GM18508 (cell line): ENCODE data around the gene IFFO2.
"Not testable (repeated sequence)": the region's sequence is repeated elsewhere in the genome, so short reads cannot be mapped to it uniquely, and the experiment has no call there.

Source experiments
- ATAC-seq: cut with Tn5 transposase; IDR thresholded peaks from one replicate; pipeline ENCODE4 v1.9.1; 2021; ENCODE audit warnings: moderate number of reproducible peaks; ENCODE audit not compliant: insufficient read depth, unreplicated experiment

Gene IFFO2

DNA sequence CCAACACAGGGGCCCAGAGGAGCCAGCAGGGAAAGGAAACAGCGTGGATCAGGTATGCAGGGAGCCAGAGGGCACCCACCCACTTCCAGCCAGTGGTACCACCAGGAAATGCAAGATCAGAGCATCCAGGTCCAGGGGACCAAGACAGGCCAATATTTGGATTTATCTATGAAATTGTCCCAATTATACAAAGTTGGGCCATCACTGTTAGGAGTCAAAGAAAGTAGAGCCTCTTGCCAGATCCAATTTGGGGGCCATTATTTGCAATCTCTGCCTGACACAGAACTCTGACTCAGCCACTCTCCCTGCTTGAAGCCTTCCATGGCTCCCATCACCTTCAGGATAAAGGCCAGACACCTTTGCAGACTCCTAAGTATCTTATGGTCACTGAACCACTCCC lies 75.9 kb downstream of the IFFO2 start:
- no peak for ATAC-seq

DNA sequence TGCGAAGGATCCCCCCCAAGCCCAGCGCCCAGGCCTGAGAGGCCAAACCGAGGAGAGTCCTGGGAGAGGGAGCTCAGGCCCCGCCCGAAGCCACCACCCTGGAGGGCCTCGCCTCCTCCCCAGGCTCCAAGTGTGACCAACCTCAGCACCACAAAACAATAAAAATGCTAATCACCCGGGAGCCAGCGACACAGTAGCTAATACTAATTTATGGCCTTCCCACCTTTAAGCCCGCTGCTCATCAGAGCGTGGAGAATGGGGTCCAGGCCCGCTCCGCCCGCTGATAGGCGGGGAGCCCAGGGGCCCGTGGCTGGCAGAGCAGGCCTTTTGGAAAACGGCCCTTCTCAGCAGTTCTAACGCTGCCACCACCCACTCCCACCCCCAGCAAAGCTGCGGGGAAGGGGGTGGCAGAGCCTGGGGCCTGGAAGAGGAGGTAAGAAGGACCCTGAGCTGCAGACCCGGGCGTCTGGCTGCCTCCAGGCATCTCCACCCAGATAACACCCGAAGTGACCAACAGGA lies 76.6 kb downstream of the IFFO2 start:
- no peak for ATAC-seq

GRCh38 chr1:18879215-18879790 lies 77.2 kb downstream of the IFFO2 start:
- no peak for ATAC-seq

DNA sequence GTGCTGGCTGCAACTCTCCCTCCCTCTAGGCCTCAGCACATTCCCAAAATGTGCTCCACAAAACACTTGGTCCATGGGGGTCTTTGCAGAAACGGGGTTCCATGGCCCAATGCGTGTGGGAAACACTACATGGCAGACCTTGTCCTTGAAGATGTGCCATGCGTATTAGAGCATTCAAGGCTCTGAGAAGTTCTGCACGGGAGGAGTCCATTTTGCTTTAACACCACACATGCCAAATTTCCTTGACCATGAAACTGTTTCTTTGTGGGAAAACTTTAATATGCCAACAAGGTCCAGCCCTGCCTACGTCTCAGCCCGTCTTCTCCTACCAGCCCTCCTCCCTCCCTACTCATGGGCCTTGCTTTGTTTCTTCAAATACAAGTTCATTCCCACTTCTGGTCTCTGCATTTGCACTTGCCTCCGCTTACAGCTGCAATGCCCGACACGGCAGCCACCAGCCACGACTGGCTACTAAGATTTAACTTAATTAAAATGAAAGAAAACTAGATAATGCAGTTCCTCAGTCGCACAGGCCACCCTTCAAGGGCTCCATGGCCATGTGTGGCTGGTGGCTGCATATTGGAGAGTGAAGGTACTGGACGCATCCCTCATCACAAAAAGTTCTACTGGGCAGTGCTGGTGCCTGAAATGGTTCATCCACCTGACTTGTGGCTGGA lies 77.8 kb downstream of the IFFO2 start:
- ATAC-seq = no peak

GRCh38 chr1:18877282-18877681 lies 79.2 kb downstream of the IFFO2 start:
- no peak for ATAC-seq

- ATAC-seq = no peak
Observed at GRCh38 chr1:18876210-18876609, 80.3 kb downstream of the IFFO2 start.

GRCh38 chr1:18875796-18876128 lies 80.7 kb downstream of the IFFO2 start:
- ATAC-seq = no peak

- no peak for ATAC-seq
Observed at GRCh38 chr1:18875107-18875795, 81.2 kb downstream of the IFFO2 start.

- no peak for ATAC-seq
Observed at GRCh38 chr1:18874600-18874999, 81.9 kb downstream of the IFFO2 start.

- ATAC-seq = no peak
Observed at GRCh38 chr1:18874036-18874435, 82.4 kb downstream of the IFFO2 start.

GRCh38 chr1:18872071-18872611 lies 84.3 kb downstream of the IFFO2 start:
- ATAC-seq = no peak

- no peak for ATAC-seq
Observed at GRCh38 chr1:18871401-18872070, 84.9 kb downstream of the IFFO2 start.

DNA sequence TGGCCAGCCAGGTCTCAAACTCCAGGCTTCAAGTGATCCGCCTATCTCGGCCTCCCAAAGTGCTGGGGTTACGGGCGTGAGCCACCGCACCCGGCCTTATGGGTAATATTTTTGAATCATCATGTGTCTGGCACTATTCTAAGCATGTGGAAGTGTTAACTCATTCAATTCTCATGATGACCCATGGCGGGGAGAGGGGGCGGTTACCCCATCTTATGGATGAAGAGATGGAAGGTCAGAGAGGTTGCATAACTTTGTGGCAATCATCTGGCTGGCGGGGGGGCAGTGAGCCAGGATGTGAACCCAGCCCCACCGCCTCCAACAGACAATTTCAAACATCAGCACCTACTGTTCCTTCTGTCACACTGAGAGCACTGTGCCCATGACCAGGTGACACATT lies 85.5 kb downstream of the IFFO2 start:
- ATAC-seq = no peak

DNA sequence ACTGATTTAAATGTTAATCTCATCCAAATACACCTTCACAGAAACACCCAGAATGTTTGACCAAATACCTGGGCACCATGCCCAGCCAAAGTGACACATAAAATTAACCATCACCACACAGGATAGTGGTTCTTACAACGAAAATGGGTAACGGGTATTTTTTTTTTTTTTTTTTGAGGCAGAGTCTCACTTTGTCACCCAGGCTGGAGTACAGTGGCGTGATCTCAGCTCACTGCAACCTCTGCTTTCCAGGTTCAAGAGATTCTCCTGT lies 85.9 kb downstream of the IFFO2 start:
- ATAC-seq = not testable (repeated sequence)

DNA sequence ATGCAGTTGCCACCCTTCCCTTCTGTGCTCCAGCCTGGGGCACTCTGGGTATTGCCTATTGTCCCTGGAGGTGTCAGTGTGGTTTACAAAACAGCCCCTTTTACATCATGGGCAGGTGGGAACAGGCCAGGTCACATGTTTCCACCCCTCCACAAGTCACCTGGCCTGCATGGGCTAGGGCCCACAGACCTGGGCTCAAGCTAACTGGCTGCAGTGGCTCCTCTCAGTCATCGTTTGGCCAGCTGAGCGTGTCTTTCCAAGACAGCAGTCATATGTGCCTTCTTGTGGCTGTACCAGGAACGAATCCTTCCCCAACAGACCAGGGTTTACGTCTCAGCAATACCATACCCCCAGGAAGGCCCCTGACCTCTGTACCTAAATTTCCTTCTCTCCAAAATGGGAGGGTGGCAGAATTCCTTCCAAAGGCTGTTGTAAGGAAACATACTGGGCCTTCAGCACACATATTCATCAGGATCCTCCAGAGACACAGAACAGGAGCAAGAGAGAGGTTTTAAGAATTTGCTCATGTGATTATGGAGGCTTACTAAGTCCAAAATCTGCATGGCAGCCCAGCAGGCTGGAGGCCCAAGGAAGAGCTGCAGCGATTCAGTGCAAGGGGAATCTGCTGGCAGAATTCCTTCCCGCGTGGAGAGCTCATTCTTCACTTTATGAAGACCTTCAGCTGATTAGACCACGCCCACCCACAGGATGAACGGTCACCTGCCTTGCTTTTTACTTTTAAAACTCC lies 86.5 kb downstream of the IFFO2 start:
- no peak for ATAC-seq

- no peak for ATAC-seq
Observed at GRCh38 chr1:18868801-18869424, 87.6 kb downstream of the IFFO2 start.

DNA sequence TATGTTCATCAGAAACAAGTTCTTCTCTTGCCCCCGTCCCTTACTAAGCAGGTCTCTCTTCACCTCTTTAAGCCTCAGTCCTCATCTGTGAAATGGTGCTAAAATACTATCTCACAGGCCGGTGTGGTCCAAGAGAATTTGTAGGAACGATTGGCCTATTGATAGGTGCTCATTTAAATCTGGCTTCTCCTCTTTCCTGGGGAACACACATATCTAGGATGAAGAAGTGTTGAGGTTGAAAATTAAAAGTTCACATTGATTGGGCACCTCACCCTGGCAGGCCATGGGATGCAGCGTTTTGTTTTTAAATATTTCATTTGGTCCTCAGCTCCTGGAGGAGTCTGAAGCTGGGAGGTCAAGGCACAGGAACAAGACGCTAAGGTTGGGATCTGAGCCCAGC lies 88.1 kb downstream of the IFFO2 start:
- no peak for ATAC-seq

DNA sequence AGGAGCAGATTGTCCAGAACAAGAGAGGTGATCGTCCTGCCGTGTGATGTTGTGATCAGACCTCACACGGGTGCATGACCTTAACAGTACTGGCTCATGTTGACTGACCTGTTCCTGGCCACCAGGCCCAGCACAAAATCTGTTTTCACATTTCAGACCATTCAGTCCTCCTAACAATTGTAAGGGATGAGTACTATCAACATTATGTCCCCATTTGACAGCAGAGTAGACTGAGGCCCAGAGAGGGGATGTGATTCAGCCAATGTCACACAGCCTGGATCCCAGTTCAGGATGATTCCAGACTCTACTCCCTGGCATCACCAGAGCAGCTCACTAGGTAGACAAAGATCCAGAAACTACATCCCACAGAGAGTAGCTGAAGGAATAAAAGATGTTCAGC lies 89.6 kb downstream of the IFFO2 start:
- ATAC-seq = no peak

GRCh38 chr1:18866314-18866713 lies 90.2 kb downstream of the IFFO2 start:
- ATAC-seq = no peak

- no peak for ATAC-seq
Observed at GRCh38 chr1:18865176-18865575, 91.3 kb downstream of the IFFO2 start.
